A673 (cell line): ENCODE data around the gene TREML2. TPM values are rescaled to one million over a fixed set of nuclear protein-coding genes. Genes with fewer than 3 reads are reported as not detected.

Experiments
- BruUV-seq: library from RNA; stranded (reverse); fragments of 400-500 nt; replicated peaks from 2 replicates; lab custom pipeline; 2021; lab: Mats Ljungman, UMichigan
- CTCF ChIA-PET: fragments of 300-600 bp; sonication (Branson Sonifier 250); formaldehyde crosslinking; loops from one replicate; lab custom pipeline; 2022; ENCODE audit warnings: antibody characterized with exemption; lab: Charles Lee
- POLR2A ChIA-PET: fragments of 300-600 bp; sonication (Branson Sonifier 250); formaldehyde crosslinking; loops from one replicate; lab custom pipeline; 2022; ENCODE audit warnings: antibody characterized with exemption; ENCODE audit not compliant: low non-redundant PET; lab: Charles Lee
- DNase-seq: peaks from one replicate; pipeline ENCODE4 v3.0.0-alpha.2; 2015; ENCODE audit warnings: low spot score
- H3K27ac ChIP-seq: fragments of 200-600 bp; sonication (generic); 2 replicates; pipeline ENCODE4 v1.5.1; 2016; ENCODE audit warnings: mixed run types, low read depth, mild to moderate bottlenecking, mixed read lengths, antibody characterized with exemption, low read length; ENCODE audit not compliant: poor library complexity, severe bottlenecking
- H3K27me3 ChIP-seq: fragments of 200-600 bp; sonication (generic); replicated peaks from 2 replicates; pipeline ENCODE4 v1.6.1; 2017; ENCODE audit warnings: mixed run types, low read depth, mild to moderate bottlenecking, mixed read lengths, antibody characterized with exemption, low read length; ENCODE audit not compliant: insufficient read depth, poor library complexity
- H3K36me3 ChIP-seq: fragments of 200-600 bp; sonication (generic); 2 replicates; pipeline ENCODE4 v1.6.1; 2016; ENCODE audit warnings: mixed run types, mild to moderate bottlenecking, mixed read lengths, antibody characterized with exemption, low read length; ENCODE audit not compliant: insufficient read depth, poor library complexity, severe bottlenecking
- H3K4me1 ChIP-seq: fragments of 200-600 bp; sonication (generic); 2 replicates; pipeline ENCODE4 v1.6.1; 2017; ENCODE audit warnings: mixed run types, mild to moderate bottlenecking, mixed read lengths, antibody characterized with exemption, low read length; ENCODE audit not compliant: insufficient read depth, poor library complexity, severe bottlenecking
- H3K4me3 ChIP-seq: fragments of 200-600 bp; sonication (generic); 2 replicates; pipeline ENCODE4 v1.5.1; 2016; ENCODE audit warnings: low read depth, mixed run types, mild to moderate bottlenecking, mixed read lengths, low read length; ENCODE audit not compliant: poor library complexity, severe bottlenecking
- H3K9me3 ChIP-seq: fragments of 200-600 bp; sonication (generic); 2 replicates; pipeline ENCODE4 v1.6.1; 2016; ENCODE audit warnings: mixed run types, low read depth, mild to moderate bottlenecking, mixed read lengths, antibody characterized with exemption, low read length; ENCODE audit not compliant: poor library complexity, severe bottlenecking
- EZH2 ChIP-seq: fragments of 200-600 bp; sonication (generic); IDR thresholded peaks from 2 replicates; pipeline ENCODE4 v1.6.1; 2017; ENCODE audit warnings: borderline replicate concordance, low read depth, mild to moderate bottlenecking, mixed read lengths, antibody characterized with exemption, low read length; ENCODE audit not compliant: poor library complexity, severe bottlenecking
- intact Hi-C: fragments of 100-400 bp; cut with micrococcal nuclease; formaldehyde crosslinking; loops from one replicate; pipeline ENCODE4 v1.10.0; 2022; ENCODE audit not compliant: unreplicated experiment
- total RNA-seq: library from RNA; stranded (reverse); gene quantifications from 2 replicates; pipeline ENCODE4 v1.2.3, GENCODE V29; 2021
- TF ChIP-seq, protein P1 (sequence below): fragments of 300-800, 200-600 bp; sonication (generic); conservative IDR thresholded peaks from 2 replicates; pipeline ENCODE4 v1.5.1; 2017; ENCODE audit warnings: low read depth, mild to moderate bottlenecking, antibody characterized with exemption, low read length, moderate library complexity, mixed read lengths

Gene TREML2
- total RNA-seq, 1 experiment from 2014 or later = not detected

GRCh38 chr6:41160933-41161332 lies 40.0 kb downstream of the TREML2 start:
- no peak overlapping the region for H3K4me3 ChIP-seq
- CTCF ChIA-PET = no interaction called here
- H3K27ac ChIP-seq = no peak overlapping the region
- DNase-seq = no peak
- no peaks in the 10 kb centered on the region for H3K4me1 ChIP-seq
- no TSS peak for BruUV-seq
- no peaks in the 10 kb centered on the region for H3K9me3 ChIP-seq
- intact Hi-C loops = no loop called here
- TF ChIP-seq, protein P1, sequence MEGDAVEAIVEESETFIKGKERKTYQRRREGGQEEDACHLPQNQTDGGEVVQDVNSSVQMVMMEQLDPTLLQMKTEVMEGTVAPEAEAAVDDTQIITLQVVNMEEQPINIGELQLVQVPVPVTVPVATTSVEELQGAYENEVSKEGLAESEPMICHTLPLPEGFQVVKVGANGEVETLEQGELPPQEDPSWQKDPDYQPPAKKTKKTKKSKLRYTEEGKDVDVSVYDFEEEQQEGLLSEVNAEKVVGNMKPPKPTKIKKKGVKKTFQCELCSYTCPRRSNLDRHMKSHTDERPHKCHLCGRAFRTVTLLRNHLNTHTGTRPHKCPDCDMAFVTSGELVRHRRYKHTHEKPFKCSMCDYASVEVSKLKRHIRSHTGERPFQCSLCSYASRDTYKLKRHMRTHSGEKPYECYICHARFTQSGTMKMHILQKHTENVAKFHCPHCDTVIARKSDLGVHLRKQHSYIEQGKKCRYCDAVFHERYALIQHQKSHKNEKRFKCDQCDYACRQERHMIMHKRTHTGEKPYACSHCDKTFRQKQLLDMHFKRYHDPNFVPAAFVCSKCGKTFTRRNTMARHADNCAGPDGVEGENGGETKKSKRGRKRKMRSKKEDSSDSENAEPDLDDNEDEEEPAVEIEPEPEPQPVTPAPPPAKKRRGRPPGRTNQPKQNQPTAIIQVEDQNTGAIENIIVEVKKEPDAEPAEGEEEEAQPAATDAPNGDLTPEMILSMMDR = no peak
- TF ChIP-seq EZH2 = no peak
- H3K36me3 ChIP-seq = no peaks in the 10 kb centered on the region
- POLR2A ChIA-PET = no interaction called here
- H3K27me3 ChIP-seq = no peaks in the 10 kb centered on the region

DNA sequence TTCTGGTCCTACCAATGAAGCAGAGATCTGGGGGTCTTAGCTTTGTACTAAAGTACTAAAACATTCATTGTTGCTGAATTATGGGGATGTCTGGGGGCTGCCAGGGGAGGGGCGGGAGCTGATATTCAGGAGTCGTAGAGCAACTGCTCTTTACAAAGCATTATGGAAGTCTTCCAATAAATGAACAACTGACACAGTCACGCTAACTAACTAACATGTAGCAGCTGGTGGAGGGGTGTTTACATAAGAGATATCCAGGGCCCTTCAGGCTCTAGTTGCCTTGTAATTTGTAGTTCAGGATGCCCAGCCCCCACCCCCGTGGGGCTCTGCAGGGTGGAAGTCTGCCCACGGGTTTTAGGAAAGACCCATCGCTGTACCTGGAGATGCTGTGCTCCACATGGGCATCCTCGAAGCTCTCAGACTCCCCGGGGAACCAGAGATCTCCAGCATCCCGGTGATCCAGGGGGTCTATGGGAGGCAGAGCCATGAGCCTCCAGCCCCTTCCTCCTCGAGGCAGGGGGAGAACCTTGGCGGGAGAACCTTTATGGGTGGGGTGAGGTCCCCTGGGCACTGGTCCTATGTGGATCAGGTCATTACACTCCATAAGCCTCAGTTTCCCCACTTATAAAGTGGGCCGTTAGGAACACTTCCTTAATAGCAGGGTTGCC lies 41.4 kb downstream of the TREML2 start:
- no peak overlapping the region for H3K4me3 ChIP-seq
- no peak for DNase-seq
- no TSS peak for BruUV-seq
- POLR2A ChIA-PET = no interaction called here
- H3K27me3 ChIP-seq = no peaks in the 10 kb centered on the region
- no peaks in the 10 kb centered on the region for H3K4me1 ChIP-seq
- TF ChIP-seq, protein P1 = no peak
- no peak for TF ChIP-seq EZH2
- CTCF ChIA-PET = interaction anchor here (0.6 kb wide), 1 partner anchor 43 kb away, joined by 5 read pairs; no protein-coding TSS in a partner anchor
- no peaks in the 10 kb centered on the region for H3K9me3 ChIP-seq
- intact Hi-C loops = no loop called here
- H3K36me3 ChIP-seq = no peaks in the 10 kb centered on the region
- H3K27ac ChIP-seq = no peak overlapping the region

GRCh38 chr6:41157323-41157722 lies 43.6 kb downstream of the TREML2 start:
- TF ChIP-seq EZH2 = no peak
- TF ChIP-seq, protein P1 = no peak
- BruUV-seq = no TSS peak
- H3K4me1 ChIP-seq = no peaks in the 10 kb centered on the region
- no peaks in the 10 kb centered on the region for H3K27me3 ChIP-seq
- POLR2A ChIA-PET = no interaction called here
- DNase-seq = no peak
- intact Hi-C loops = no loop called here
- CTCF ChIA-PET = no interaction called here
- H3K27ac ChIP-seq = no peak overlapping the region
- H3K9me3 ChIP-seq = no peaks in the 10 kb centered on the region
- H3K4me3 ChIP-seq = no peak overlapping the region
- H3K36me3 ChIP-seq = no peaks in the 10 kb centered on the region
